Dermis lymphatic vessel endothelial cell (primary cell): ENCODE results near the gene DNAH10. TPM values are rescaled to one million over a fixed set of nuclear protein-coding genes. Genes with fewer than 3 reads are reported as not detected.

Experiments used
- total RNA-seq: library from RNA; depleted of rRNA; stranded (reverse); fragments of >200 nt; gene quantifications from 2 replicates; pipeline ENCODE4 v1.2.1, GENCODE V29; 2014

The DNAH10 gene
- total RNA-seq: under 0.01 and 0.17 TPM in 2 replicates

DNA sequence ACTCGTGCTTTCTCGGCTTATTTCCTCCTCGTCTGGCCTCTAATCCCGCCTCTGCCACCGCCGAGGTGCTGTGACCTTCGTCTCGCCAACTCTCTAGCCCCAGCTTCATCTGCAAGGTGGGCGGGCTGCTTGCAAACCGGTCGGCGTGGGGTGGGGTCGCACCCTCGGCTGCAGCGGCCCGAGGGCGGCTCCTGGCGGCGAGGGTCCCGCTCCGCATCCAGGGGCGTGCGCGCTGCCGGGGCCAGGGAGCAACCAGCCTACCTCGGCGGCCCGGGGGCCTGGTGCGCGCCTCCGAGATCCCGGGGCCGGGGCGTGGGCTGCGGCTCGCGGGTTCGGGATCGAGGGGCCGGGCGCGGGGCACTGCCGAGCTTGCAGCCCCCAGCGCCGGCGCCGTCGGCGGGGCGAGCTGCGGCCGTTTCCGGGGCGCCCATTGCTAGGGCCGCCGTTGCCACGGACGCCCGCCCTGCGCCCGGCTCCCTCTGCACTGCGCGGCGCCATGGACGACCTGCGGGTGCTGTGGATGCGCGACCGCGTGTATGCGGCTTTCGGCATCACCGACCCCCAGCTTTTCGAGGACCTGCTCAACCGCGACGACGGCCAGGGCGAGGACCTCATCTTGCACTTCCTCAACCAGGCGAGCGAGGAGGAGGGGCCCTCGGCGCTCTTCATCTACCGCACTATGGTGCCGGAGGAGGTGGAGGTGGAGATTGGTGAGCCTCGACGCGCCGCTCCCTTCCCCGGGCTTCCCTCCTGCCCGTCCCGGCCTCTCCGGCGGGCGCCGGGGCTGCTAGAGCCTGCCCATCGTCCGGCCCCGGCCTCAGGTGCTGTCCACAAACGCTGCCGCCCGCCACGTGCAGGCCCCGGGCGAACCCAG, at the start of gene DNAH10:
DNAH10 (plus strand) TSS at position 461 of the 874 bp plus-strand sequence; CDS start at position 497, 36 bp downstream.

DNA sequence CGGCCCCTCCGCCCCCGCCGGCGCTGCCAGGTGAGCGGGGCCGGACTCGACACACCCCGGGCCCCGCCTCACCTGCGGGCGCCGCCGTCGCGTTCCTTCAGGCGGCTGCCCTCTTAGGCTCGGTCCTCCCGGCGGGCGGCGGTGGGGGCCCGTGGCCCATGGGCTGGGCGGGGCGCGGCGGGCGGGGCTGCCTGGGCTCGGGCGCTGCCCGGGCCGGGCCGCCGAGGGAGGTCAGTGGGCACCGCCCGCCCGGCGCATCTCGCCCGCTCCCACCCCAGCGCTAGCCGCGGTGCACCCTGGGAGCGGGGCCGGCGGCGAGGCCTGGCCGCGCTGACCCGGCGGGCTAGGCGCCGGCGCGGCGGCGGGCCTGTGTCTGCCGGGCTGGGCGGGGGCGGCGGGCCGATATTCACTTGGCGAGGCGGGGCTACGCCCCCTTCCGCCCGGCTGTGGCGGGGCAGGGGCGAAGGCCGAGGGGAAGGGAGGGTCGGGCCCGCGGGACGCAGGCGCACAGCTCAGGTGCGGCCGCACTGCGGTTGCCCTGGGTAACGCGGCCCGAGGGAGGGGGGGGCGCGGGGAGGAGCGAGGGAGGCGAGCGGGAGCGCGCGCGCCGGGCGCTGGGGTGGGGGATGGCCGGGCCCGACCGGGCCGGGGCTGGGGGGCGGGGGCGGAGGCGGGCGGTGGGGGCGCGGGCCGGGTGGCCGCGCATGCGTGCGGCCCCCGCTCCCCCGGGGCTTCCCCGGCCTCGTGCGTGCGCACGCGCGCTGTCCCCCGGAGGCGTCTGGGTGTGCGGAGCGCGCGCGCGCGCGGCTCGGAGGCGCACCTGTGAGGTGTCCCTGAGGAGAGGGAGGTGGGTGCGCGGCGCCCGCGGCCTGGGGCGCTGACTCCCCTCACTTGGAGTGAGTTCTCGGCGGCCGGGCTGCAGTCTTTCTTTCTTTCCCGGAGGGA, 210.6 kb downstream of the DNAH10 start, which contains the start of the genes CCDC92 and ZNF664:
CCDC92 (minus strand) TSS at position 375 of the 945 bp plus-strand sequence. CDS start 28,526 bp downstream, outside the sequence.
ZNF664 (plus strand) TSS at position 759 of the 945 bp plus-strand sequence. CDS start 38,930 bp downstream, outside the sequence.

Other genes with a start within 250 kb of the DNAH10 start
- gene RILPL1, start 228.6 kb upstream of the DNAH10 start, total RNA-seq: 3.6 and 4.7 TPM in 2 replicates
- gene TMED2, start 177.7 kb upstream of the DNAH10 start, total RNA-seq: 339 and 393 TPM in 2 replicates
- gene DDX55, start 160.2 kb upstream of the DNAH10 start, total RNA-seq: 6.9 and 11.9 TPM in 2 replicates
- gene EIF2B1, start 128.6 kb upstream of the DNAH10 start, total RNA-seq: 26.5 and 29.8 TPM in 2 replicates
- 21.2 and 27.2 TPM in 2 replicates for gene GTF2H3, start 128.5 kb upstream of the DNAH10 start, total RNA-seq
- gene TCTN2, start 91.2 kb upstream of the DNAH10 start, total RNA-seq: 2.9 and 5.9 TPM in 2 replicates
- 14.6 and 31.7 TPM in 2 replicates for gene ATP6V0A2, start 49.9 kb upstream of the DNAH10 start, total RNA-seq
- 5.4 and 6.0 TPM in 2 replicates for gene CCDC92, start 210.5 kb downstream of the DNAH10 start, total RNA-seq
- gene ZNF664, start 210.9 kb downstream of the DNAH10 start, total RNA-seq: 51.1 and 57.8 TPM in 2 replicates